GM21576 (cell line): ENCODE results near the gene LPCAT3.
"Not testable (repeated sequence)": the region's sequence is repeated elsewhere in the genome, so short reads cannot be mapped to it uniquely, and the experiment has no call there.

ENCODE experiments used
- ATAC-seq: cut with Tn5 transposase; IDR thresholded peaks from one replicate; pipeline ENCODE4 v1.9.1; 2021; ENCODE audit warnings: mild to moderate bottlenecking, moderate library complexity; ENCODE audit not compliant: unreplicated experiment

The LPCAT3 gene

GRCh38 chr12:7038591-7038990 is 20.3 kb upstream of the LPCAT3 start:
- ATAC-seq, result no peak

- ATAC-seq, result not testable (repeated sequence)
Observed at GRCh38 chr12:7037411-7037810, 19.1 kb upstream of the LPCAT3 start.

- no peak for ATAC-seq
Observed at GRCh38 chr12:7035463-7035862, 17.2 kb upstream of the LPCAT3 start.

- ATAC-seq, result no peak
Observed at GRCh38 chr12:7034464-7034863, 16.2 kb upstream of the LPCAT3 start.

- no peak for ATAC-seq
Observed at GRCh38 chr12:7032990-7033389, 14.7 kb upstream of the LPCAT3 start.

- ATAC-seq, result no peak
Observed at GRCh38 chr12:7031306-7031705, 13.0 kb upstream of the LPCAT3 start.

- no peak for ATAC-seq
Observed at GRCh38 chr12:7026854-7027253, 8.6 kb upstream of the LPCAT3 start.

GRCh38 chr12:7023114-7023513 is 4.8 kb upstream of the LPCAT3 start:
- no peak for ATAC-seq

GRCh38 chr12:7021956-7022355 is 3.7 kb upstream of the LPCAT3 start:
- no peak for ATAC-seq

- ATAC-seq, result no peak
Observed at GRCh38 chr12:7019043-7019569, 830 bp upstream of the LPCAT3 start.

- no peak for ATAC-seq
Observed at GRCh38 chr12:7017870-7018349, 366 bp downstream of the LPCAT3 start.

- ATAC-seq, result no peak
Observed at GRCh38 chr12:7016958-7017571, 1.2 kb downstream of the LPCAT3 start.

GRCh38 chr12:7015555-7016370 is 2.5 kb downstream of the LPCAT3 start:
- ATAC-seq, result no peak

GRCh38 chr12:7013101-7013500 is 5.2 kb downstream of the LPCAT3 start:
- no peak for ATAC-seq

GRCh38 chr12:7012024-7012607 is 6.2 kb downstream of the LPCAT3 start:
- no peak for ATAC-seq

GRCh38 chr12:7011398-7011797 is 6.9 kb downstream of the LPCAT3 start:
- not testable (repeated sequence) for ATAC-seq

- no peak for ATAC-seq
Observed at GRCh38 chr12:7009512-7009911, 8.8 kb downstream of the LPCAT3 start.

GRCh38 chr12:7008864-7009263 is 9.4 kb downstream of the LPCAT3 start:
- no peak for ATAC-seq

GRCh38 chr12:7006639-7007038 is 11.6 kb downstream of the LPCAT3 start:
- ATAC-seq, result no peak

GRCh38 chr12:7005311-7005710 is 13.0 kb downstream of the LPCAT3 start:
- ATAC-seq, result no peak

GRCh38 chr12:7004840-7005239 is 13.4 kb downstream of the LPCAT3 start:
- ATAC-seq, result no peak
